HG03196 (cell line): ENCODE measurements around the gene CLDN5.

ENCODE experiments used
- ATAC-seq: cut with Tn5 transposase; IDR thresholded peaks from one replicate; pipeline ENCODE4 v1.9.1; 2021; ENCODE audit not compliant: unreplicated experiment

CLDN5 gene

DNA sequence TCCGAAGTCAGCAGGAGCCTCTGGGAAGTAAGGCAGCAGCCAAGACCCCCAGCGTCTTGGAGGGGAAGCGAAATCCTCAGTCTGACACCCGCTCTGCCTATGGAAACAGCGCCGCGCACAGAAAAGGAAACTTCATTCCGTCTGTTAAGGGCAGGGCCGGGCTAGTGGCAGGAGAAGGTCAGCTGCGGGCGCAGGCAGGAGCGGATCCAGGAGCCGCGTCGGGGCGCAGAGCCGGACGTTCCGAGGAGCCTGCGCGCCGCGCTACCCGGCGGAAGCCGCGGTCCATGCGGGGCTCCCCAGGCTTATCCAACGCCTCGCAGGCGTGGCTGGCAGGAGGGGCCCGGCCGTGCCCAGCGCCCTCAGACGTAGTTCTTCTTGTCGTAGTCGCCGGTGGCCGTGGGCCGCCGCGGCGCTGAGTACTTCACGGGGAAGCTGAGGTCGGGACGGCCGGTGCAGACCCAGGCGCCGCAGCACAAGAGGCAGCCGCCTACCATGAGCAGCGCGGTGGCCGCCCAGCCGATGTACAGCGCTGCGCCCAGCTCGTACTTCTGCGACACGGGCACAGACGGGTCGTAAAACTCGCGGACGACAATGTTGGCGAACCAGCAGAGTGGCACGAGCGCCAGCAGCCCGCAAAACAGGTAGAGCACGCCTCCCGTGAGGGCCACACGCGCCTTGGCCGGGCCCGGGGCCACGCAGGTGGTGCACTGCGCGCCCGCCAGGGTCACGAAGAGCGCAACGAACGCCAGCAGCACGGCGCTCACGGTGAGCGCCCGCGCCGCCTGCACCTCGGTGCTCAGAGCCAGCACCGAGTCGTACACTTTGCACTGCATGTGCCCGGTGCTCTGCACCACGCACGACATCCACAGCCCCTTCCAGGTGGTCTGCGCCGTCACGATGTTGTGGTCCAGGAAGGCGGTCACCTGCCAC, 705 bp downstream of the CLDN5 start:
- ATAC-seq: no peak

DNA sequence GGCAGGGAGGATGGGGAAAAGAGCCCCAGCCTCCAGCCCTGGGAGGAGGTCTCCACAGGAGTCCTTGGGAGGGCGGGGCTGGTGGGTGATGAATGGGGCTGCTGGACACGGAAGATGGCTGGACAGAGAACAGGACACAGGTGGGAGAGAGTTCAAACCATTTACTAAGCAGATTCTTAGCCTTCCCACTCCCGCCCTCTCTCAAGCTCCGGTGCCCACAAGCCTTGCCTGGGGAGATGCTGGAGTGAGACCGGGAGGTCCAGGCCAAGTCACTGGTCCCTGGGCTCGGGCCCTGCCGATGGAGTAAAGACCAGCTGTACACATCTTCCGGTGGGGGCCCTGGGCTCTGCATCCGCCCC, 1.4 kb downstream of the CLDN5 start:
- ATAC-seq: no peak

DNA sequence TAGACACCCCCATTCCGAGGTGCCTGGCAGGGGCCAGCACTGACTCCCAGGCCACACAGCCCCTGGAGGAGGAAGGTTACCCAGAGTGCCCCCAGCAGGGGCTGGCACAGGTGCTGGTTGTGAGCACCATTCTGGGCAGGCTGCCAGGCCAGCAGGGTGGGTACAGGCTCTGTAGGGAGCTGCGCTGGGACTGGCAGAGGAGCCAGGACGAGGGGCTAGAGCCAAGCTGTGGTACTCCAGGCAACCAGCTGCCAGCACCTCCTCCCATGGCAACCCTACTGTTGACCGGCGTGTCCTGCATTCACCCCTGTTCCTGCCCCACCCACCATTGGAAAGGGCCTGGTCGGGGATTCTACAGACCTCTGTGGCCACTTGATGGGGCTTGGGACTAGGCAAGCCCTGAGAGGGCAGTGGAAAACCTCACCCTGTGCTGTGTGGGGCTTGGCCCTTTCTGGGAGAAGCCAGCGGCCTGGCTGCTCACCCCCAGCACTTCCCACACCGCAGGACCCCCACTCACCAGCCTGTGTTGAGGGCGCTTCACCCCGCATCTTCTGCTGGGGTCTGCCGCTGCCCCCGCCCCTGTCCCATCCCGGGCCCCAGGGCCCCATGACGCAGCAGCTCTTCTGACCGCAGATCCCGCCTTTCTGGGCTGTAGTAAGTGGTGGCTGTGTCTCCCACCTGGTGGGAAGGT, 1.9 kb downstream of the CLDN5 start:
- no peak for ATAC-seq

DNA sequence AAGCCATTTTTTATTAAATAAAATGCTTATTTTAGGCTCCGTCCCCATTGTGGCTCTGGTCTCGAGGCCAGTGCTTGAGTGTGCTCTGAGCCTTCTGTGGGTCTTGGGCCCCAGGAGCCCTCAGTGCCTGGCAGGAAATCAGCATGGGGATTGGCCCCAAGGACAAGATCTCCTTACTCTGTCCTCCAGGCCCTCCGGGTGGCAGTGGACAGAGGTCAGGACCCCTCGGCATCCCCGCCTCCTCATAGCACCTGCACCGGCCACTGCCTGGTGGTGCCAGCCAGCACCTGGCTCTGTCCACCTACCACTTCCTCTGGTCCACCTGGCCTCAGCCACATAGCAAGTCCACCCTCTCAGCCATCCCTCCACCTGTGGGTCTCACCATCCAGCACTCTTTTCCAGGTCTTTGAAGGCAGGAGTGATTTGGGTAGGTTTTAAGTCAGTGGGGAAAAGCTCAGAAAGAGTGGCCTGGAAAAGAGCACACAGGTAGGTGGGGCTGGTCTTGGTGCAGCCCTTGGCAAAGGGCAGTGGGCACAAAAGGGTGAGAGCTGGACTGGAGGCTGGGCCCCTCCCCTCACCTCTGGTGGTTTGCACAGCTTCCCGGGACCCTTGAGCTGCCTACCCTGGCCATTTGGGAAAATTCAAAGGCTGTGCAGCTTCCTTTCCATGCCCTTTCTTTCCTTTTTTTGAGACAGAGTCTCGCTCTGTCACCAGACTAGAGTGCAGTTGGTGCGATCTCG, 3.5 kb downstream of the CLDN5 start:
- no peak for ATAC-seq

DNA sequence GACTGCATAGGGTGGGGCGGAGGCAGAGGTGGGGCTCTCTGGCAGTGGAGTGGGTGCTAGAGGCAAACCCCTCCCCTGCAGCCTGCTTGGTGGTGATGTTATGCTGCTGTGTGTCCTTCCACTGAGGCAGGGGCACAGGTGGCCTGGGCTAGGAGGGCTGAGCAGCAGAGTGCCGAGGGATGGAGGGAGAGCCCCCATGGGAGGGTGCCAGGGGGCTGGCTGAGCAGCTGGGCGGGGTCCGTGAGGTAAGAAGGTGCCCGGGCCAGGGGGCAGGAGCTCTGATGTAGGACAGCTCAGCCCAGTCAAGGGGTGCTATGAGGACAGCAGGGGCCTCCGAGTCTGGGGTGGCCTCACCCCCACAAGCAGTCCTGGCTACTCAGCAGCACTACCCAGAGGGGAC, 4.2 kb downstream of the CLDN5 start:
- ATAC-seq: no peak

DNA sequence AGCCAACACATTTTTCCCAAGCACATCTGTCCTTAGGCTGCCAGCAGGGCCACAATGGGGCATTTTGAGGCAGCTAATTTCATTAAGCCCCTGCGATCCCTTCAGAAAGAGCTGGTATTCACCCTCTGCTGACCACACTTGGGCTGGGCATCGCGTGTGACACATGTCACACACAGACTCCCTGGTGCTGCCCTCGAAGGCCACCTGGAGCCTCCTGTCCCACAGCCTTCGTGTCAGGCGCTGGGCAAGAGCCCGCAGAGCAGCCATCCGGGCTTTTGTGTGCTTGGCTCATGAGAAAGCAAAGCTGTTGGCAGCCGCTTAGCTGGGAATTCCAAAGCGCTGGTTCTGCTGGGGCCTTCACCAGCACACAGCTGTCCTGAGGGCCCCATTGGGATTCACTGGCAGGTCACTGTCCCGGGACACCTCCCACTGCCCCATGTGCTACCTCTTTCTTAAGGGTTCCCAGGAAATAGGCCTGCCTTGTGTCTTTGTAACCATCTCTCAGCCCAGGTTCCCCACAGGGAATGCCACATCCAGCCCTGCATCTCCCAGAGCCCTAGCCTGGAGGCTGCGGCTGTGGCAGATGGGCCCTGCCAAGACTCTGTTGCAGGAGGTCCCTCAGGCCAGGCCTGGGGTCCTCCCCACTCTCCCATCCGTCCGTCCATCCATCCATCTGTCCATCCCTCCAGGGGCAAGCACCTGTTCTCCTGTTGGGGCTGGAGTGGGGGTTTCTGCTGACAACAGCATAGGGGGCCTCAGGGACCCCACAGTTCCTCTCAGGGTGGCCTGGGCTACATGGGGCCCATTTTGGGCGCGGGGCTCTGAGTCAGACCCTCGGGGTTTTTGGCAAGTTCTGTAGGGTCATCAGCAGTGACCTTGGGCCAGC, 4.9 kb downstream of the CLDN5 start:
- ATAC-seq: no peak

DNA sequence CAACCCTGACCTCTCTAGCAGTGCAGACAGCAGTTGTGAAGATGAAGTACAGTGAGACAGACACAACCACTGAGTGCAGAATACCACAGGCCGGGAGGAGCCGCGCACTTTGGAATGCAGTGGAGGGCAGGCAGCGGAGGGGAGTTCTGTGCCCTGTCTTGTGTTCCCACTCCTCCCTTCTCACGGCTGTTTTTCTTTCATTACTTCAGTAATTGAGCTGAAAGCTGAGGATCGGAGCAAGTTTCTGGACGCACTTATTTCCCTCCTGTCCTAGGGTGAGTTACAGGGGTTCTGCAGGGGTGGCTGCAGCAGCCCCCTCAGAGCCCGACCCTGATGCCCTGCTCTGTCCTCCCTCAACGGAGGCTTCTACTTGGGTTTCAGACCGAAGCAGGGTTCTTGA, 5.6 kb downstream of the CLDN5 start:
- ATAC-seq: no peak

DNA sequence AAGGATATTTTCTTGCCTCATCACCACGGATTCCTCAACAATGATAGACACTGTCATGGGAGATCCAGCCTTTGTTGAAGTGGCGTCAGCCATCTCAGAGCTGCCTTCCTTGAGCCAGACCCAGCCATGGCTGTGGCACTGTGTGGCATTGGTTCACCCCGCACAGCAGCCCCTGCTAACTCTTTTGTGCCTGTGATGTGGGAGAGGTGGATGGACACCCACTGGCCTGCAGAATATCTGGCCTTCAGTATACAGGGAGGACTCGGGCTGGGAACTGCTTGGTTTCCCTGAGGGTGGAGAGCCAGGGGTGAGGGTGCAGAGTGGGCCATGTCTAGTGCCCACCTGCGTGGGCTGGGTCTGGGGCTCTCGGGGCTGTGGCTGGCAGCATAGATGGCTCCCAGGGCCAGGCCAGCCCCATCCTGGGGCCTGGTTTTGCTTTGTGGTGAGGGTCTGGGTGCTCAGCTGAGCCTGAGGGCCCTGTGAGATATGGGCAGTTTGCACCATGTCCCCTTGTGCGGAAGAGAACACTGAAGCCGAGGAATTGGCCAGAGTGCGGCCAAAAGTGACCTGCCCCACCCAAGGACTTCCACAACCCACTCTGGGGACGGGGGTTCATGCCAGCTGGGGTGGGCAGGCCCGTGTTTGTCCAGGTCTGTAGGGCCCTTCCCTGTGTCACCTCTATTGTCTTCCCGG, 6.1 kb downstream of the CLDN5 start:
- no peak for ATAC-seq

DNA sequence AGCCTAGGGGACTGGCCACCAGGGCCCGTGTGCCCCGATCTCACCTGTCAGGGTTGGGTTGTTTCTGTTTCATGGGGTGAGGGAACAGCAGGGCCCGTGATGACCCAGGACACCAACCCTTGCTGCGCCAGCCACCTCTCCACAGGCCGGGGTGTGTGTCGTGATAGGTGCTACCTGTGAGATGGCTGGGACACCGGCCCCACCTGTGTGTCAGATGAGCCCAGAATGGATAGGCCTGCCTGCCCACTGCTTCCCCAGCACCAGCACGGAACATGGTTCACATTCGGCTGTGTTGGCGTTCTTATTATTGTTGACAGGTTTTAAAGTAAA, 7.1 kb downstream of the CLDN5 start:
- no peak for ATAC-seq

DNA sequence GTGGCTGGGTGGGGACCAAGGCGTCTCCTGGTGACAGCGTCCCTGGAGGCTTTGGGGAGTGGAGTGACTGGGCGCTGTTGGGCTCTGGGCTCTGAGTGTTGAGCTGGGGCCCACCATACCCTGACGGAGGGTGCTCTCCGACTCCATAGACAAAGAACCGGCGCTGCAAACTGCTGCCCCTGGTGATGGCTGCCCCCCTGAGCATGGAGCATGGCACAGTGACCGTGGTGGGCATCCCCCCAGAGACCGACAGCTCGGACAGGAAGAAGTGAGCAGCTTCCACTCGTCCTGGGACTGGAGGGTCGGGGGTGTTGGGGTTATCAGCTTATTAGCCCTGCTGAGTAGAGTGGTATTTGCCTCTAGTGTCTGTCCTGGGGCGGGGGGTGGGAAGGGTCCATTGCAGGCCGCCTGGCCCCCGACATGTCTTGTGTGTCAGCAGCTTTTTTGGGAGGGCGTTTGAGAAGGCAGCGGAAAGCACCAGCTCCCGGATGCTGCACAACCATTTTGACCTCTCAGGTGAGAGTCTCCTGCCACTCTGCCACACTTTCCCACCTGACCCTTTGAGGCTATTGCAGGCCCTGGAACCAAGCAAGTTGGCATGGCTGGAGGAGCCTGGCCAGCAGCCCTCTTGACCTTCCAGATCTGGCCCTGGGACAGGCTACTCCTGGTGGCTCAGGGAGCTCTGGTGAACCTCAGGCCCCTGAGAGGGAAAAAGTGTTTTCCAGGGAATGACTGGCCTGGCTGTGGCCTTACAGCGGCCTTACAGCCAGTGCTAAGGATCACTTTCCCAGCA, 7.6 kb downstream of the CLDN5 start:
- no peak for ATAC-seq

DNA sequence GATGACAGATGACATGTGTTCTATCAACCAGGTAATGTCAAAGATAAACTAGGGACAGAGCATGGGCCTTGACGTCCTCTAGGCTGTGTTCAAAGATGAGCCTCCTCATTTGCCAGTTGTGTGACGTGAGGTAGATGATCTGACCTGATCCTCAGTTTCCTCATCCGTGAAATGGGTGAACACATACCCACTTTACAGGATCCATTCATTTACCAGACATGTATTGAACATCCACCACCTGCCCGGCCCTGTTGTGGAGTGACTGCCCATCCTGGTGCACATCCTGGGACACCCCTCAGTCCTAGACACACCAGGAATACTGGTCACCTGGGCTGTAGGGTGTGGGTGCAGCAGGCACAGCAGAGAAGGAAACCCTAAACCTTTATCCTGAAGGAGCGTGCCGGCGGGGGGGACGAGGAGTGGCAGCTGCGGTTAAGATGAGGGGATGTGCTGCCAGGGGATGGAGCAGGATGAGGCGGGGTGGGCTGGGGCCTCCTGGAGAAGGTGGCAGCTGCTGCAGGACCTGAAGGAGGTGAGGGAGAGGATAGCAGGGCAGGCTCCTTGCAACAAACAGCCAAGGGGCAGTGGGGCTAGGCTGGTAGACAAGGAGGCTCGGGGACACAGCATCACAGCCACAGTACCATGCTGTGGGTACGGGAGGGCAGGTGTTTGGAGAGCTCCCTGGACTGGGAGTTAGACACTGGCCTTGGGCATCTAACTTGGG, 8.4 kb downstream of the CLDN5 start:
- ATAC-seq: no peak

DNA sequence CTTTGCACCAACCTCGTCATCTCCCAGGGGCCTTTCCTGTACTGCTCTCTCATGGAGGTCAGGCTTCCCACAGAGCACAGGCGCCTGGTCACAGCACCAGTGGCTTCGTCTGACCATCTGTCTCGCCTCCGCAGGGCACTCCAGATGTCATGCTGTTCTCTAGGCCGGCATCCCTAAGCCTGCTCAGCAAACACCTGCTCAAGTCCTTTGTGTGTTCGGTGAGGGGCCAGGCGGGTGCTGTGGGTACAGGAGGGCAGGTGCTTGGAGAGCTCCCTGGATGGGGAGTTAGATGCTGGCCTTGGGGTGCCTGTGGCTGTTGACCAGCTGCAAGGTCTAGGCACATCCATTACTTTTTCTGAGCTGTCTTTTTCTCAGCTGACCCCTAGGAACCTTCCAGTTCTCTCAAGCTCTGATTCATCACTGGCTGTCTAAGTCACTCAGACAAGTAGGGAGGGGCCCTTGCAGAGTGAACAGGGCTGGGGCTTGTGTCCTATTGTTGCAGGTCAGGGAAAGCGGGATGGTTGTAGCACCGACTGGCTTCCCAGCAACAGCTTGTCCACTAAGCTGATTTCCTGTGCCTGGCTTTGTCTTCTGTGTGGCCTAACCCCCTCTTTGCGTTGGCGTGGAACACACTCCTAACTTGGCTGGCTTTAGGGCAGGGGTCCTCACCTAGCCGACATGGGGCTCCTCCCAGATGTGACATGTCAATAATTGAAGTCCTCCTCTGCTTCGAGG, 9.2 kb downstream of the CLDN5 start:
- no peak for ATAC-seq

DNA sequence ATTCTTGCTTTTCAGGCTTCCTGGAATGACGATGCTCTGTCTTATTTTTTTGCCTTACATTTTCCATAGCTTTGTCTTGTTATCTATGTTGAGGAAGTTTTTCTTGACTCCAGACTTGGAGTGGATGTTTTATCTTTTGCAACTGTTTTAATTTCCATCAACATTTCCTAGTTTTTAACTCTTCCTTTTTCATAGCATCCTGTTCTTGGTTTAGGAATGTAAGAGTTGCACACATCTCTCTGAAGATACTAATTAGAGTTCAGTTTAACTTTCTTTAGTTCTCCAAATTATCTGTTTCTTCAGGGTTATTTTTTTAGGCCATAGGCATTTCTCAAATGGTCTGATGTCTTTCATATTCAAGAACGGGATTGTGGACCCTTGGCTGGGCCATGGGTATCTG, 10.4 kb downstream of the CLDN5 start:
- no peak for ATAC-seq

DNA sequence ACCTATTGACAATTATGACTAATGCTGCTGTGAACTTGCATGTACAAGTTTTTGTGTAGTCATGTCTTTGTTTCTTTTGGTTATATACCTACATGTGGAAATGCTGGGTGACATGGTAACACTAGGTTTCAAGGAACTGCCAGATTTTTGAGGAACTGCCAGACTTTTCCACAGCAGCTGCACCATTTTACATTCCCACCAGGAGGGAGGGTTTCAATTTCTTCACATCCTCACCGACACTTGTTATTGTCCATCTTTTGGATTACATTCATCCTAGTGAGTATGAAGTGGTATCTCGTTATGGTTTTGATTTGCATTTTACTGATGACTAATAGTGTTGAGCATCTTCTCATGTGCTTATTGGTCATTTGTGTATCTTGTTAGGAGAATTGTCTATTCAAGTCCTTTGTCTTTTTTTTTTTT, 13.3 kb downstream of the CLDN5 start:
- no peak for ATAC-seq

DNA sequence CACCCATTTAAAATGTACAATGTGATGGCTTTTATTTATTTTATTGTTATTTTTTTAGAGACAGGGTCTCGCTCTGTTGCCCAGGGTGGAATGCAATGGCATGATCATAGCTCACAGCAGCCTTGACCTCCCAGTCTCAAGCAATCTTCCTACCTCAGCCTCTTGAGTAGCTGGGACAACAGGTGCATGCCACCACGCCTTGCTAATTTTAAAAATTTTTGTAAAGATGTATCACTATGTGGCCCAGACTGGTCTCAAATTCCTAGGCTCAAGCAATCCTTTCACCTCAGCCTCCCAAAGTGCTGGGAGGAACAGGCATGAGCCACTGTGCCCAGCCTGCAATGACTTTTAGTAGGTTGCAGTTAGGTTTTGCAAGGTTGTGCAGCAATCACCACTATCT, 14.3 kb downstream of the CLDN5 start:
- no peak for ATAC-seq

DNA sequence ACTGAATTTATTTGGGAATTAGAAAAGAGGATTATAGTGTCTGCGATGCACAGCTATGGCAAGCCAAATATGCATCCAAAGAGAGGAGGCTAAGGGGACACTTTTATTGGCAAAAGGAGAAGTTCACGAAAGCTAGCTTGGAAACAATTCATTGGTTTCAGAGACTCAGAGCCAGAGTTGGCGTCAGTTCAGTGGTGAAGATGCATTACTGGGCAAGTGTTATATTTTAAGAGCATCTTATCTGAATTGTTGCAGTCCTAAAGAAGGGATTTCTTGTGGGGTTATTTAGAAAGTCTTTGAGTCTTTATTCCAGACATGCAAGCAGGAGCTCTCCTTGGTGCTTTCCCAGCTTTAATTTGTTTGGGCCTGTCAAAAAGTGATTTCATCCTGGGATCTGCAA, 15.0 kb downstream of the CLDN5 start:
- ATAC-seq: no peak

DNA sequence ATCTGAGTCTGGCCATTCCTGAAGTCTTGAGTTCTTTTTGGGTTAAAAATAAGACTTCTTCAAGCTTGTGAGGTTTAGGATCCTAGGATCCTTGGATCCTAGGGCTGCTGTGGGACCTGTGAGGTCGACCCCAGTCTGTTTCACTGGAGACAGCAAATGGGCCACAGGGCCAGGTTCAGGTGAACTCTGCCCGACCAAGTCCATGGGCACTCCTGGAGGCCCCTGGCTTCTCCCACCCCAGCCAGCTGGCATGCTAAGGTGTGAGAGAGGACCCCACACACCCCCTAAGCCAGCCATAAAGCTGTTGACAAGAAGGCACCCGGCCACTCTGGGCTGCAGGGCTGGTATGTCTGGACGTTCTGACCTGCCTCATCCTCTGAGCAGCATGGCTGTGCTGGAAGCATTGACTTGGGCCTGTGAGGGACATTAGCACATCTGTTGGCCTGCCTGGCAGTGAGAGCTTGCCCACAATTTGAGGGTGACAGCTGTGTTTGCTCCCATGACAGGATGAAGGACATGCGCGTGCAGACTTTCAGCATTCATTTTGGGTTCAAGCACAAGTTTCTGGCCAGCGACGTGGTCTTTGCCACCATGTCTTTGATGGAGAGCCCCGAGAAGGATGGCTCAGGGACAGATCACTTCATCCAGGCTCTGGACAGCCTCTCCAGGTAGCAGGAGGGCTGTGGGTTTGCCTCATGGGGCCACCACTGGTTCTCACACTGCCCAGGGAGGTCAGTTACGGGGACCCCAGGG, 16.0 kb downstream of the CLDN5 start:
- no peak for ATAC-seq

DNA sequence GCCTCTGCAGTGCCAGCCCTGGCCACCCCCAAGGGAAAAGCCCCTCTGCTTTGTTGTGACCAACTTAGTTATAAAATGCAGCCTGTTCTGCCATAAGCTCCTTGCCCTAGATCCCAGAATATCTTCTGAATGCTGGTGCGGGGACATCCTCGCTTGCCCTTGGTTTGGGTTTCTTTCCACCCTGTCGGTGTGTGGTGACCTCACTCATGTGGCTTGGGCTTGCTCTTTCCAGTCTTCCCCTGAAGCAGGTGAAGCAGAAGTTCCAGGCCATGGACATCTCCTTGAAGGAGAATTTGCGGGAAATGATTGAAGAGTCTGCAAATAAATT, 16.7 kb downstream of the CLDN5 start:
- ATAC-seq: no peak
